KMS-11 (cell line): ENCODE data around the gene TMEM229A.

Source experiments
- H2AFZ ChIP-seq: fragments of 200-600 bp; sonication (generic); 2 replicates; pipeline ENCODE4 v1.6.1; 2016; ENCODE audit warnings: antibody characterized with exemption, mixed run types, low read depth
- H3K27ac ChIP-seq: fragments of 200-600 bp; sonication (generic); 2 replicates; pipeline ENCODE4 v1.6.1; 2016; ENCODE audit warnings: mild to moderate bottlenecking, mixed run types
- H3K27me3 ChIP-seq: fragments of 200-600 bp; sonication (generic); 2 replicates; pipeline ENCODE4 v1.6.1; 2017; ENCODE audit warnings: mild to moderate bottlenecking, low read depth, mixed run types, moderate library complexity; ENCODE audit not compliant: insufficient read depth
- H3K36me3 ChIP-seq: fragments of 200-600 bp; sonication (generic); 2 replicates; pipeline ENCODE4 v1.6.1; 2017; ENCODE audit warnings: mild to moderate bottlenecking, mixed run types; ENCODE audit not compliant: insufficient read depth
- H3K4me1 ChIP-seq: fragments of 200-600 bp; sonication (generic); 2 replicates; pipeline ENCODE4 v1.6.1; 2016; ENCODE audit warnings: mild to moderate bottlenecking, low read depth, mixed run types; ENCODE audit not compliant: poor library complexity, severe bottlenecking
- H3K4me2 ChIP-seq: fragments of 200-600 bp; sonication (generic); 2 replicates; pipeline ENCODE4 v1.7.0; 2016; ENCODE audit warnings: mild to moderate bottlenecking, mixed run types
- H3K4me3 ChIP-seq: fragments of 200-600 bp; sonication (generic); IDR thresholded peaks from 2 replicates; pipeline ENCODE4 v1.6.1; 2017; ENCODE audit warnings: low read depth, low read length, mixed read lengths; ENCODE audit not compliant: insufficient read depth
- H3K79me2 ChIP-seq: fragments of 200-600 bp; sonication (generic); 2 replicates; pipeline ENCODE4 v1.6.1; 2016; ENCODE audit warnings: low read depth, mixed run types; ENCODE audit not compliant: insufficient read depth
- H3K9ac ChIP-seq: fragments of 200-600 bp; sonication (generic); 2 replicates; pipeline ENCODE4 v1.6.1; 2016; ENCODE audit warnings: mild to moderate bottlenecking, mixed run types
- H4K20me1 ChIP-seq: fragments of 200-600 bp; sonication (generic); 2 replicates; pipeline ENCODE4 v1.6.1; 2016; ENCODE audit warnings: mild to moderate bottlenecking, mixed run types; ENCODE audit not compliant: insufficient read depth
- CTCF ChIP-seq: fragments of 200-600 bp; sonication (generic); conservative IDR thresholded peaks from 2 replicates; pipeline ENCODE4 v1.6.1; 2017; ENCODE audit warnings: low read depth, mild to moderate bottlenecking, antibody characterized with exemption, low read length, moderate library complexity, mixed read lengths

The TMEM229A gene

GRCh38 chr7:124060528-124060927 lies 27.7 kb upstream of the TMEM229A start:
- Histone ChIP-seq H3K79me2 (no peaks in the 10 kb centered on the region), H2AFZ (no peak overlapping the region; the same call in 1 of the 2 replicates), H3K27ac (no peak overlapping the region), H3K9ac (no peak overlapping the region), H3K4me2 (peak overlapping the region; percentile 81; the same call in 1 of the 2 replicates), H3K4me3 (no peak overlapping the region), H4K20me1 (no peaks in the 10 kb centered on the region), H3K27me3 (no peaks in the 10 kb centered on the region), H3K36me3 (no peaks in the 10 kb centered on the region), H3K4me1 (peaks cover 28% of the 10 kb centered on the region)
- no peak for TF ChIP-seq CTCF

DNA sequence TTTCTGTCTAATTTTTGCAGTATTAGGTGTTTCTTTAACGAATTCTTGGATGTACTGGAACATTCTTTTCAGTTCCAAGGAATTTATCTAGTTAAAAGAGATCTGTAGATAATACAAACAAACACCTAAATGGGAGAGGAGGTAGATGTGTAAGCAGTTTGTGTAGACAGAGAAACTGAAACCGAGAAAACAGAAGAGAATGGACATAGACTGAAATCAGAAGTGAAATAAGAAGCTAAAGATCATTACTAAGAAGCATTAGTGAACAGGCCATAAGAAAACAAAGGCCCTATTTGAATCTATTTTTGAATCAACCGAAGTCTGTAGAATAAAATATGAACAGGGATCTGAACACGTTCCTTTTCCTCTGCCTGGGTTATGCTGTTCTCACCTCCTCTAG lies 26.5 kb upstream of the TMEM229A start:
- Histone ChIP-seq H4K20me1 (no peaks in the 10 kb centered on the region), H3K4me2 (peak overlapping the region; percentile 81), H3K9ac (peak overlapping the region; percentile 35; the same call in 1 of the 2 replicates), H3K4me3 (no peak overlapping the region), H2AFZ (peak overlapping the region; percentile 41), H3K27me3 (no peaks in the 10 kb centered on the region), H3K36me3 (no peaks in the 10 kb centered on the region), H3K79me2 (no peaks in the 10 kb centered on the region), H3K27ac (peak overlapping the region; percentile 63), H3K4me1 (peaks cover 28% of the 10 kb centered on the region)
- TF ChIP-seq CTCF: no peak

- H3K4me3 ChIP-seq: no peak overlapping the region
- no peaks in the 10 kb centered on the region for H3K36me3 ChIP-seq
- H4K20me1 ChIP-seq: no peaks in the 10 kb centered on the region
- H3K4me1 ChIP-seq: peaks cover 28% of the 10 kb centered on the region
- H3K27me3 ChIP-seq: no peaks in the 10 kb centered on the region
- H2AFZ ChIP-seq: no peak overlapping the region
- H3K9ac ChIP-seq: no peak overlapping the region
- peak overlapping the region; percentile 63; the same call in 1 of the 2 replicates for H3K27ac ChIP-seq
- H3K79me2 ChIP-seq: no peaks in the 10 kb centered on the region
- peak overlapping the region; percentile 81; the same call in 1 of the 2 replicates for H3K4me2 ChIP-seq
- TF ChIP-seq CTCF: no peak
Observed at GRCh38 chr7:124058515-124058914, 25.6 kb upstream of the TMEM229A start.

- no peaks in the 10 kb centered on the region for H3K36me3 ChIP-seq
- no peak overlapping the region for H3K9ac ChIP-seq
- H3K27me3 ChIP-seq: no peaks in the 10 kb centered on the region
- no peak overlapping the region for H2AFZ ChIP-seq
- TF ChIP-seq CTCF: no peak
- no peak overlapping the region for H3K4me2 ChIP-seq
- no peak overlapping the region for H3K4me3 ChIP-seq
- H3K27ac ChIP-seq: no peak overlapping the region
- peaks cover 28% of the 10 kb centered on the region for H3K4me1 ChIP-seq
- no peaks in the 10 kb centered on the region for H4K20me1 ChIP-seq
- H3K79me2 ChIP-seq: no peaks in the 10 kb centered on the region
Observed at GRCh38 chr7:124057872-124058271, 25.0 kb upstream of the TMEM229A start.
